ENCODE results near the gene CYP27B1. TPM values are rescaled to one million over a fixed set of nuclear protein-coding genes. Genes with fewer than 3 reads are reported as not detected.

The CYP27B1 gene
- total RNA-seq, 1 experiment from 2014 or later = 1.8 TPM

DNA sequence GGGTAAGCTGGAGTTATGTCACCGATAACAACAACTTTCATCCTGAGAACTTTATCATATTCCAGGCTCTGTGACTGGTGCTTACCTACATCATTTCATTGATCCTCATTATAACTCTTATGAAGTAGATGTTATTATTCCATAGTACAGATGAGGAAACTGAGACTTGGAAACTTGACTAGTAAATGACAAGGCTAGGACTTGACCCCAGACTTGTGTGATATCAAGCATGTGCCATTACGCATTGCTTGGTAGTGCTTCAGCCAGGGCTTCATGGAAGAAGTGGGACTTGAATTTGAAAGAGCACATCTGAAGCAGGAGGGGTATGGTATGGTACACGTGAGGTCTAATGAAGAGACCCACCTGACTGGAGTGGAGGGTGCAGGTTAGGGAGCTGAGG, 39.8 kb upstream of the CYP27B1 start:
- CTCF ChIA-PET = no interaction called here
- intact Hi-C loops (cut with micrococcal nuclease; ENCODE audit: unreplicated experiment) = no loop called here
- no peak for DNase-seq
- TF ChIP-seq, protein P1, sequence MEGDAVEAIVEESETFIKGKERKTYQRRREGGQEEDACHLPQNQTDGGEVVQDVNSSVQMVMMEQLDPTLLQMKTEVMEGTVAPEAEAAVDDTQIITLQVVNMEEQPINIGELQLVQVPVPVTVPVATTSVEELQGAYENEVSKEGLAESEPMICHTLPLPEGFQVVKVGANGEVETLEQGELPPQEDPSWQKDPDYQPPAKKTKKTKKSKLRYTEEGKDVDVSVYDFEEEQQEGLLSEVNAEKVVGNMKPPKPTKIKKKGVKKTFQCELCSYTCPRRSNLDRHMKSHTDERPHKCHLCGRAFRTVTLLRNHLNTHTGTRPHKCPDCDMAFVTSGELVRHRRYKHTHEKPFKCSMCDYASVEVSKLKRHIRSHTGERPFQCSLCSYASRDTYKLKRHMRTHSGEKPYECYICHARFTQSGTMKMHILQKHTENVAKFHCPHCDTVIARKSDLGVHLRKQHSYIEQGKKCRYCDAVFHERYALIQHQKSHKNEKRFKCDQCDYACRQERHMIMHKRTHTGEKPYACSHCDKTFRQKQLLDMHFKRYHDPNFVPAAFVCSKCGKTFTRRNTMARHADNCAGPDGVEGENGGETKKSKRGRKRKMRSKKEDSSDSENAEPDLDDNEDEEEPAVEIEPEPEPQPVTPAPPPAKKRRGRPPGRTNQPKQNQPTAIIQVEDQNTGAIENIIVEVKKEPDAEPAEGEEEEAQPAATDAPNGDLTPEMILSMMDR (IDR thresholded peaks at IDR 0.05; ENCODE audit: unreplicated experiment) = no peak
- Mint-ChIP-seq H3K4me1 (ENCODE audit: low read depth, unreplicated experiment) (peaks cover 9% of the 10 kb centered on the region), H3K27ac (ENCODE audit: unreplicated experiment) (no peak overlapping the region), H3K4me3 (ENCODE audit: low read depth, unreplicated experiment) (no peak overlapping the region), H3K27me3 (ENCODE audit: unreplicated experiment) (no peaks in the 10 kb centered on the region), H3K36me3 (ENCODE audit: insufficient read depth, unreplicated experiment) (peaks cover 10% of the 10 kb centered on the region), H3K9me3 (ENCODE audit: low read depth, unreplicated experiment) (no peaks in the 10 kb centered on the region)
- no TSS peak for BruUV-seq (replicated peaks)

DNA sequence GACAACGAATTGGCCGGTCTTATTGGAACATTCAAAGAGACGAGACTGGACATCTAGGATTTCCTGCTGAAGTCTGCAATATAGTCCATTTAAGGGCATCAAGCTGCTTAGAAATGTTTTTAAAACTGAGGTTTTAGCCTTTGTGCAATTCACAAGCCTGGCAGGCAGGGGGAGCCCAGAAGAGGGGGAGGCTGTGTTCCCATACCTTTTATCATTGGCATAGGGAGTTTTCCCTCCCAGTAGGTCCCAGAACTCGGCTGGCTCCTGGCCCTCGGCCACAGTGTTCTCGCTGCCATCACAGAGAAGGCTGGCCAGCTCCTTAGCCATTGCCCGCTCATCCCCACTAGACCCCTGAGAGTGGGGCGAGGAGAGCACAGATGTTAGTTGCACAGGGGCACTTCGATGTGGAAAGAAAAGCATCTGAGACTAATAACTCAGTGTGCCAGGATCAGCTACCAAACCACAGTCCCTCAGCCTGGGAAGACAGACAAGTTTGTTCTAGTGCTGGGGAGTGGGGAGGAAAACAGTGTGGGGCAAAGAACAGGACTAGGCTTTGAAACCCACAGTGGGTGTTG, 36.5 kb upstream of the CYP27B1 start:
- TF ChIP-seq, protein P1 (IDR thresholded peaks at IDR 0.05; ENCODE audit: unreplicated experiment) = peak; percentile 84
- BruUV-seq (replicated peaks) = no TSS peak
- Mint-ChIP-seq H3K4me3 (ENCODE audit: low read depth, unreplicated experiment) (no peak overlapping the region), H3K36me3 (ENCODE audit: insufficient read depth, unreplicated experiment) (peaks cover 5% of the 10 kb centered on the region), H3K9me3 (ENCODE audit: low read depth, unreplicated experiment) (no peaks in the 10 kb centered on the region), H3K27ac (ENCODE audit: unreplicated experiment) (no peak overlapping the region), H3K4me1 (ENCODE audit: low read depth, unreplicated experiment) (no peaks in the 10 kb centered on the region), H3K27me3 (ENCODE audit: unreplicated experiment) (no peaks in the 10 kb centered on the region)
- CTCF ChIA-PET = interaction anchor here (0.6 to 0.8 kb wide), 3 partner anchors 12 to 101 kb away, joined by 3 to 4 read pairs (median 4); no protein-coding TSS in a partner anchor
- peak; percentile 60 for DNase-seq
- intact Hi-C loops (cut with micrococcal nuclease; ENCODE audit: unreplicated experiment) = loop anchor here (1.0 kb wide), 1 partner anchor 102 kb away; no protein-coding TSS in a partner anchor

DNA sequence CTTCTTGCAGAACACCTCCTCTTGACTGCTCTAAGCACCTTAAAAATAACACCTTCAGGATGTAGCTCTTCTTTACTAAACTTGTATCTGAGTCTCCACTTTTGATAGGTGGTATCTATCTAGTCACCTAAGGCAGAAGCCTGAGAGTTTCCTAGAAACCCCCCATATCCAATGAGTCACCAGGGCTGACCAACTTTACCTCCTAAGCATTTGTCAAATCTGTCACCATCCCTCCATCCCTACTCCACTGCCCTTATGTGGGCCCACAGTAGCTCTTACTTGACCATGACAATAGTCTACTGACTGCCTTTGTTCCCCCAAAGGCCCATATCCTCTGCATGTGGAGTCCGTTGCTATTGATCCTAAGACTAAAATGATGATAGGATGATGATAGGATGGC, 35.7 kb upstream of the CYP27B1 start:
- BruUV-seq (replicated peaks) = no TSS peak
- no peak overlapping the region for H3K4me3 Mint-ChIP-seq (ENCODE audit: low read depth, unreplicated experiment)
- TF ChIP-seq, protein P1 (IDR thresholded peaks at IDR 0.05; ENCODE audit: unreplicated experiment) = no peak
- H3K27me3 Mint-ChIP-seq (ENCODE audit: unreplicated experiment) = no peaks in the 10 kb centered on the region
- H3K4me1 Mint-ChIP-seq (ENCODE audit: low read depth, unreplicated experiment) = no peaks in the 10 kb centered on the region
- no peaks in the 10 kb centered on the region for H3K9me3 Mint-ChIP-seq (ENCODE audit: low read depth, unreplicated experiment)
- peaks cover 10% of the 10 kb centered on the region for H3K36me3 Mint-ChIP-seq (ENCODE audit: insufficient read depth, unreplicated experiment)
- intact Hi-C loops (cut with micrococcal nuclease; ENCODE audit: unreplicated experiment) = loop anchor here (1.0 kb wide), 1 partner anchor 103 kb away; no protein-coding TSS in a partner anchor
- H3K27ac Mint-ChIP-seq (ENCODE audit: unreplicated experiment) = no peak overlapping the region
- CTCF ChIA-PET = interaction anchor here (0.5 to 0.8 kb wide), 4 partner anchors 15 to 213 kb away, joined by 3 to 6 read pairs (median 4); no protein-coding TSS in a partner anchor
- DNase-seq = no peak

DNA sequence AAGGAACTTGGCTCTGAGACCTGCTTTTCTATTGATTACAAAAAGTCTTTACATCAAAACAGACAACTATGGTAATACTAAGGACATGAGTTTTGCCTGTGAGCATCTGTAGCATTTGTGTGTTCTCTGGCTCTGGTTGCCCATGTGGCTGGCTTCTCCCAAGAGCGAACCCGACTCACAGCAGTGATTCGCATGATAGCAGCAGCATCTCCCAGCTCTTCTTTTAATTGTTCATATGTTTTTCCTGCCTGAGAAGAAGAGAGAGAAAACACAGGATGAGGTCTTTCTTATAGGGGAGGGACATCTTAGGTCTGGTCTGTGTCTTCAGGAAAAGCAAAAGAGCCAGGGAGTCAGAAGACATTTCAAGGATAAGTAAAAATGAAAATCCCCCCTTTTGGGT, 34.1 kb upstream of the CYP27B1 start:
- no TSS peak for BruUV-seq (replicated peaks)
- no peaks in the 10 kb centered on the region for H3K4me1 Mint-ChIP-seq (ENCODE audit: low read depth, unreplicated experiment)
- intact Hi-C loops (cut with micrococcal nuclease; ENCODE audit: unreplicated experiment) = no loop called here
- no peaks in the 10 kb centered on the region for H3K9me3 Mint-ChIP-seq (ENCODE audit: low read depth, unreplicated experiment)
- H3K36me3 Mint-ChIP-seq (ENCODE audit: insufficient read depth, unreplicated experiment) = peaks cover 12% of the 10 kb centered on the region
- H3K27me3 Mint-ChIP-seq (ENCODE audit: unreplicated experiment) = no peaks in the 10 kb centered on the region
- TF ChIP-seq, protein P1 (IDR thresholded peaks at IDR 0.05; ENCODE audit: unreplicated experiment) = no peak
- no peak for DNase-seq
- CTCF ChIA-PET = no interaction called here
- no peak overlapping the region for H3K4me3 Mint-ChIP-seq (ENCODE audit: low read depth, unreplicated experiment)
- H3K27ac Mint-ChIP-seq (ENCODE audit: unreplicated experiment) = no peak overlapping the region

Data from Calu3 (cell line).